SIG-M5 treated with dmso at 0.1 percent for 504 hours (cell line): ENCODE data around the gene GGT6.
A peak's percentile ranks its signal among the peaks of the same experiment; 100 is the strongest.
"Not testable (repeated sequence)": the region's sequence is repeated elsewhere in the genome, so short reads cannot be mapped to it uniquely, and the experiment has no call there.

ENCODE experiments used
- DNase-seq: peaks from one replicate; lab custom pipeline; 2025; ENCODE audit not compliant: unreplicated experiment; lab: John Stamatoyannopoulos, UW

GGT6 gene, protein sequence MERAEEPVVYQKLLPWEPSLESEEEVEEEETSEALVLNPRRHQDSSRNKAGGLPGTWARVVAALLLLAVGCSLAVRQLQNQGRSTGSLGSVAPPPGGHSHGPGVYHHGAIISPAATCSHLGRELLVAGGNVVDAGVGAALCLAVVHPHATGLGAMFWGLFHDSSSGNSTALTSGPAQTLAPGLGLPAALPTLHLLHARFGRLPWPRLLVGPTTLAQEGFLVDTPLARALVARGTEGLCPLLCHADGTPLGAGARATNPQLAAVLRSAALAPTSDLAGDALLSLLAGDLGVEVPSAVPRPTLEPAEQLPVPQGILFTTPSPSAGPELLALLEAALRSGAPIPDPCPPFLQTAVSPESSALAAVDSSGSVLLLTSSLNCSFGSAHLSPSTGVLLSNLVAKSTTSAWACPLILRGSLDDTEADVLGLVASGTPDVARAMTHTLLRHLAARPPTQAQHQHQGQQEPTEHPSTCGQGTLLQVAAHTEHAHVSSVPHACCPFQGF

DNA sequence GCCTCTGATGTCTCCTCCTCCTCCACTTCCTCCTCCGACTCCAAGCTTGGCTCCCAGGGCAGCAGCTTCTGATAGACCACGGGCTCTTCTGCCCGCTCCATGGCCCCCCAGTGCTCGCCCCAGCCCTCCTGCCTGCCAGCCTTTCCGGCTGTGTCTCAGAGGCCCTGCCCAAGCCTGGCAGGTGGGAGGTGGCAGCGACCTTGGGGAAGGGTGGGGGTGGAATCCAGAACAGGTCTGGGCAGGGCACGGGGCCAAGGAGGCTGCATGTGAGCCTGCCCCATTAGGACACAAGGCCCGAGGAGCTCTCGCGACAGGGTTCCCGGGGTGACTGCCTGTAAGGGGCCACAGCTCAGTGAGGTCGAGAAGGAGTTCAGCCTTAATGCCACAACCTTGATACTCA lies at the start of gene GGT6:
GGT6 (minus strand) TSS at position 157 of the 400 bp plus-strand sequence; CDS start at position 101, 56 bp downstream.
- DNase-seq, result no peak

DNA sequence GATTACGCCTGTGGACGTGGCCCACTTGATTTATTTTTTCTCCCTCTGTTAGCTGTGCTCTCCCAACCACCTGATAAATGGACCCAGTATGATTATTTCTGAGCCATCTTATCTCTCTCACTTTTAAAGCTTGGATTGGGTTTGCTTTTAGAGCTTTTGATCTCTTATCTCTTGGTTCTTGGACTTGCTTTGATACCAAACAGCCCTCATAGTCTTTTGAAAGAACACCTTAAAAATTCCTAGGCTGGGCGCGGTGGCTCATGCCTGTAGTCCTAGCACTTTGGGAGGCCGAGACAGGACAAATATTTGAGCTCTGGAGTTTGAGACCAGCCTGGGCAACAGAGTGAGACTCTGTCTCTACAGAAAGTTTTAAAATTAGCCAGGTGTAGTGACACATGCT lies 49.8 kb upstream of the GGT6 start:
- no peak for DNase-seq

DNA sequence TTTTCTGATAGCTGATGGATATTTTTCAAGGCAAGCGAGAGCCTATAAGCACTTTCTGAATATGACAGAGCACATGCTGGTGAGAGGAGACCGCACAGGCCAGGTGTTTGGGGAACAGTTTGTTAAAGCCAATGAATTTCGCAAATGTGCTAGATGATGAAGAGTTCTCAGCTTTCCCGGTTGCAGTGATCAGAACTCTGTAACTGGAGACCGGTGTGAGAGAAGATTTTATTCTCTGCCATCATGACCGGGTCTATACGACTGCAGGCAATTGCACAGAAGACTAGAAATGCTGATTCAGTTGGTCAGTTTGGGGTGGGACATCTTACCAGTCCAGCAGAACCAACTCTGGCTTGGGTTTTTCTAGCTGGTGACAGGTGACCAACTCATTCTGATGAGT lies 49.4 kb upstream of the GGT6 start:
- DNase-seq, result no peak

DNA sequence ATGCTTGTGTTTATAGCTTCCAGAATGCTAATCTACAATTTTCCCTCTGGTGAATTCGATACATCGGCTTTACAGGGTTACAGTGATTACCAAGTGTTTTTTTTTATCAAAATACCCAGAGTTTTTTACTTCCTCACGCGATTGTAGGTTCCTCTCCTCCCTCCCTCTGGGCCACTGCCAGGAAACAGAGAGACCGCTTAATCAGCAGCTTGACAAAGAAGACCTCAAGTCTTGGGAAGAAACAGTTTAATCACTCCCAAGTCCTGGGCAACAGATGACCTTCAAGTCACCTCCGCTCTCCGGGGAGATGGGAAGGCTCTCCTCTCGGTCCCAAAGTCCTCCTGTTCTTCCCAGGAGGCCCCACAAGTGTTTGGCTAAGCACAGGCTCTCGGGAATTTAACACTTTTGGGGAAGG lies 47.4 kb upstream of the GGT6 start:
- DNase-seq, result peak; percentile 27

DNA sequence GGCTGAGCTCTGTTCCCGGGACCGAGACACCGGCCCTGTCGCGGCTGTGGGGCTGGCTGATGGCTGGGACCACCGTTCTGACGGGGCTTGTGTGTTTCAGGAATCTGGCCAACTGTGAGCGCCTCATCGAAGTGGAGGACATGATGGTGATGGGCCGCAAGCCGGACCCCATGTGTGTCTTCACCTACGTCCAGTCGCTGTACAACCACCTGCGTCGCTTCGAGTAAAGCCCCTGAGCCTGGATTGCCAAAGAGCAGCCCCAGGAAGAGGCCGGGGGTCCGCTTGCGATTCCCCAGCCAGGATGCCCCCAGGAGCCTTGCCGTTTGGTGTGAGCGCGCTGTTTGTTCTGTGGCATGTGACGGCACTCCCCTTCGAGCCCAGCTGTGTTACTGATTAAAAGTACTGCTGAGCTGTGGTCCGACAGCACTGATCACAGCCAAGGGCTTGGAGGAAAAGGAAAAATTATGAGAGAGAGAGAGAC lies 46.9 kb upstream of the GGT6 start:
- DNase-seq, result no peak

DNA sequence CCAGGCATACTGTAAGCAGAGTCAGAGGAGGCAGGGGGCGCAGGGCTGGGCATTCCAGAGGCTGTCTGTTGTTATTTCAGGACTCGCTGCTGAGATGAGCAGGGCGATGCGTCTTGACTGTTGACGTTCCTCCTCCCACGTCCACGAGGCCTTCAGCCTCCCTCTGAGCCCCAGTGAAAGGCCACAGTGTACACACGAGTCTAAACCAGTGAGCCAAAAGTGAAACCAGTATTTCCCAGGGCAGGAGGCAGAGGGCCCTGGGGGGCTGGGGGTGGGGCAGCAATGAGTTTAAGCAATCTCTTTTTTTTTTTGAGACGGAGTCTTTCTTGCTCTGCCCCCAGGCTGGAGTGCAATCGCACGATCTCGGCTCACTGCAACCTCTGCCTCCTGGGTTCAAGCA lies 45.4 kb upstream of the GGT6 start:
- peak; percentile 52 for DNase-seq

DNA sequence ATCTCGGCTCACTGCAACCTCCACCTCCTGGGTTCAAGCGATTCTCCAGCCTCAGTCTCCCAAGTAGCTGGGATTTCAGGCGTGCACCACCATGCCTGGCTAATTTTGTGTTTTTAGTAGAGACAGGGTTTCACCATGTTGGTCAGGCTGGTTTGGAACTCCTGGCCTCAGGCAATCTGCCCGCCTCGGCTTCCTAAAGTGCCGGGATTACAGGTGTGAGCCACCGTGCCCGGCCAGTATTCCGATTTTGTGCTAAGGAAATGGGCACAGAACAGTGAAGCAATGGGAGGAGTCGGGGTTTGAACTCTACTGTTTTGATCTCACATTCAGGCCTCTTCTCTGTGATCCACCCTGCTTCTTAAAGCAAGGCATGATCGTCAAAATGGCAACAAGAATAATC lies 44.4 kb upstream of the GGT6 start:
- not testable (repeated sequence) for DNase-seq

DNA sequence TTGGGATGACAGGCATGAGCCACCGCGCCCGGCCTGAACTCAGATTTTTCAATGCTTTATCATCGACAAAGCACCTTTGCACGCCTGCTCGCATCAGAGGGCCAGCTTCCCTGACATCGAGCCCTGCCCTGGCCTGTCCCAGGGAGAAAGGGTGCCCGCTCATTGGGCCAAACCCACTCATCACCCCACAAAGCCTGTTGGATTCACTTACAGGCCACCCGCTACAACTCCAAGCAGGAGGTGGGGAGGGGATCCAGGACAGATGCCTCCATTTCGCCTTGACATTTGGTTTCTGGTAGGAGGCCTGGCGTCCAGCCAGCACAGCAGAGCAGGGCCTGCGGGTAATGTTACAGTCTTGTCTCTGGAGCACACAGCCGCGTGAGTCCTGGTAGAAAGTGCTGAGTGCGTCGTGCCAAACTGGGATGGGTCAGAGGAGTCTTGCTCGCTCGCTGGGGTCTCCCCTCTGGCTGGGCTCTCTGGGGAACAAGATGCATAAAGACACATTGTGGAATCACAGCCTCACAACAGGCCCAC lies 43.8 kb upstream of the GGT6 start:
- DNase-seq, result no peak

DNA sequence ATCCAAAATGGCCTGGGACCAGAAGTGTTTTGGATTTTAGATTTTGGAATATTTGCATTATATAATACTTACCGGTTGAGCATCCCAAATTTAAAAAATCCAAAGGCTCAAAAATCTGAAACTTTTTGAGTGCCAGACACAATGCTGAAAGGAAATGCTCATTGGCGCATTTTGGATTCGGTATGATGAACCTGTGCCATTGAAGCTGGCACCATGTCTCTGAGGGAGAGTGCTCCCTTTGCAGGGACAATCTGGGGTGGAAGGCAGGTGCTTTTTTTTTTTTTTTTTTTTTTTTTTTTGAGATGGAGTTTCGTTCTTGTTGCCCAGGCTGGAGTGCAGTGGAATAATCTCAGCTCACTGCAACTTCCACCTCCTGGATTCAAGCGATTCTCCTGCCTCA lies 41.7 kb upstream of the GGT6 start:
- no peak for DNase-seq

DNA sequence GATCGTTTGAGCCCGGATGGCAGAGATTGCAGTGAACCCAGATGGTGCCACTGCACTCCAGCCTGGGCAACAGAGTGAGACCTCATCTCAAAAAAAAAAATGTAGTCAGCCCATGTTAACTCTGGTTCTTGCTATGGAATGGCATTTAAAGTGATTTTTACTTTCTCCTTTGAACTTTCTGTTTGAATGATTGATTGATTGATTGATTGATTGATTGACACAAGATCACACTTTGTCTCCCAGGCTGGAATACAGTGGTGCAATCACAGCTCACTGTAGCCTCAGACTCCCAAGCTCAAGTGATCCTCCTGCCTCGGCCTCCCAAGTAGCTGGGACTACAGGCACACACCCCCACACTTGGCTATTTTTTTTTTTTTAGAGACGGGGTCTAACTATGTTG lies 40.9 kb upstream of the GGT6 start:
- DNase-seq, result no peak

DNA sequence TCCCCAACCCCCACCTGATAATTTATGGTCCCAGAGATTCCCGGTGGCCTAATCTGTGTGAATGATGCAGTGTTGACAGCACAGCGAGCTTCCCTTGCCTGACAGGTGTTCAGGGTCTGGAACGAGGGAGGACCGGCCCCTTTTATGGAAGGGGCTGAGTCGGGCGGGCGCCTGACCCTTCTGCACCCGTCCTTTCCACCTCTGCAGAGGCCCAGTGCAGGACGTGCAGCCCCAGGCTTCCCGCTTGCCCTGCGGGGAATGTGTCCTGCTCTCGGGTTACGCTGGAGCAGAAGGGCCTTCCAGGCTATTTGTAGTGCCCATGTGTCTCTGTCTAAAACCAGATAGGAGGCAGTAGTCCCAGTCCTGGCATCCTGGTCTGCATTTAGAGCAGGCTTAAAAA lies 40.2 kb upstream of the GGT6 start:
- no peak for DNase-seq

DNA sequence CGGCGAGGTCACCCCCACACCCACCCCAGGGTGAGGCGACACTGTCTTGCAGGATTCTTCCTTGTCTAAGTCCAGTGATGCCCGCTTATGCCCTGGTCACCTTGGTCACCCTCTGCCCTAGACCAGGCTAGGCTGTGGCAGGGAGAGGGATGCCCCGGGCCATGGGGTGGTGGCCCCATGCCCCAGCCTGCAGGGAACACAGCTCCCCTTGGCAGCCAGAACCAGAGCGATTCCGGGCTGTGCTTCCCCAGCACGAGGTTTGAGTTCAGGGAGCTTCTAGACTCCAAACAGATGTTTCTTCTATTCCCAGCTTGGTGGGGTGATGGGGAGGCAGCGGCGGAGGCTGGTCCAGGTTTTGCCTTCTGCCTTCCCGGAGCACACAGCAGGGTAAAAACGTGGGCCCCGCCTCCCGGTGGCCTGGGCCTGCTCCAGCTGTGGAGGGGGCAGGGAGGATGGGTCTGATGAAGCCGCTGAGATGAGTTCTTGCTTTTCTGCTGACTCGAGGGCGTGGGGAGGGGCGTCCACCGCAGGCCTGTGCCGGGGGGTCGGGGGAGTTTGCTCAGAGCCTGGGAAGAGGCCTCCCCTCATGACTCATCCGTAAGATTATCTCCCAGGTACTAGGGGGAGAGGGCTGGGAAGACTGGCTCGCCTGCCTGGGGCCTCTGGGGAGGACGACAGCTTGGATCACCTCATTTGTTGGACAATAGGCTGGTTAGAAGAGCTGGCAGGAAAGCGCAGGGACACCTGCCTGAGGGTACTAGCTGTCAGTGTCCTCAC lies 39.3 kb upstream of the GGT6 start:
- no peak for DNase-seq

DNA sequence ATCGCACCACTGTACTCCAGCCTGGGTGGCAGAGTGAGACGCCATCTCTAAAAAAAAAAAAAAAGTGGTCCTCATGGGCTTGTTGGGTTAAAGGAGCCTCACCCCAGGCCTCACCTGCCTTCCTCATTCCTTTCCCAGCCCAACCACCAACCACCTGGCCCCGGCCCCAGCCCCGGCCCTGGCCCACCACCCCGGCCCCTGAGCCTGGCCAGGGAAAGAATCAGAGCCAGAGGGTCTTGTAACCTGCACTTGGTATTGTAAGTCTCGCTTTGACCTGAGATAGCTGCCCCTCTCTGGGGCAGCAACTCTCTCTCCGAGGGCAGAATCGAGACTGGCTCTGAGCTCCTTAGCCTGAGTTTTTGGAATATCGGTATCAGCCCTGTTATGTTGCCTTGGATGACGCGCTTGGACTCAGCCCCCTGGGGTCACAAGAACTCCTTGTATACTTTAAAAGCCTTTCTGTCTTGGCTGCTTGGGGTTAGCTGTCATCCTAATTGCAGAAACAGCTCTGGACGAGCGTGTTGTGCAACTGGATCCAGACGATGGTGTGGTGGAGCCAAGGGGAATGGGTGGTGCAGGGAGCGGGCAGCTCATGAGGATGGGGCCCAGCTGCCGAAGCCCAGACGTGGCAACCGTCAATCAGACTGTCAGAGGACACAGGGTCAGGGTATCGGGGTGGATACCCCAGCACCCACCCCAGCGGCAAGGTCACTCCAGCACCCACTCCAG lies 38.6 kb upstream of the GGT6 start:
- no peak for DNase-seq

DNA sequence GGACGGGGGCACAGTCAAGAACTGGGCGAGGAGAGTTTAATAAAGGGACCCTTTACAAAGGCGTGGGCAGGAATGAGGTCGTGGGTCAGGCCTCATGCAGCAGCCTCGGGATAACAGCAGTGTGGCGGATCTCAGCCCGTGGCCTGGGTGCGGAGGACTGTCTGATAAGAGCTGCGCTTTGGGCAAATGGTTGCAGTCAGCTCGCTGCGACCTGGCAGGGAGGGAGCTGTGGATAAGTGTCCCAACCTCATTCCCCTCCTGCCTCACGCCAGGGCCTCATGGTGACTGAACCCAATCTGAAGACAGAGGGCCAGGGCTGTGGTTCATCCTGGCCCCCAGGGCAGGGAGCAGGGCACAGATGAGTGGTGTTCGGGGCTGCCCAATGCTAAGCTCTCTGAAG lies 37.6 kb upstream of the GGT6 start:
- DNase-seq, result no peak

DNA sequence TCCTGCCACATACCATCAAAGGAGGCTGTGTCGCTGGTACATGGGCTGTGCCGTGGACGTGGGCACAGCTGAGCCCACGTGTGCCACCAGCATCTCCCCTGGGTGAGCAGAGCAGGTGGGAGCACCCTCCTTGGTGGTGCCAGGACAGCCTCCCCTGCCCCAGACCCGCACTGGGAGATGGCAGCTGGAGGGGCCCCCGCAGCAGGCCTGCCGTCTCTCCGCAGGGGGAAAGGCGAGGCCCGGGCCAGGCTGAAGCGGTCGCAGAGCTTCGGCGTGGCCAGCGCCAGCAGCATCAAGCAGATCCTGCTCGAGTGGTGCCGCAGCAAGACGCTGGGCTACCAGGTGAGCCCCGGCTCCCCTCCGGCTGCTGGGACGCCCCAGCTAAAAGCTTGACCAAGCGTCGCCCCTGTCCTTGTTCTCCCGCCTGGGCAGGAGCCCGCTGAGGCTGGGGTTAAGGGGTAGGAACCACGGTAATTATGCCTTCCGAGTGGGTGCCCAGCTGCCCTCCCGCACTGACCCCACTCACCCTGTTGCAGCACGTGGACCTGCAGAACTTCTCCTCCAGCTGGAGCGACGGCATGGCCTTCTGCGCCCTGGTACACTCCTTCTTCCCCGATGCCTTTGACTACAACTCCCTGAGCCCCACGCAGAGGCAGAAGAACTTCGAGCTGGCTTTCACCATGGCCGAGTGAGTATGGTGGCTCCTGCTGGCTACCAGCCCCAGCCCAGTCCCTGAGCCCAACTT lies 36.4 kb upstream of the GGT6 start:
- DNase-seq, result no peak

DNA sequence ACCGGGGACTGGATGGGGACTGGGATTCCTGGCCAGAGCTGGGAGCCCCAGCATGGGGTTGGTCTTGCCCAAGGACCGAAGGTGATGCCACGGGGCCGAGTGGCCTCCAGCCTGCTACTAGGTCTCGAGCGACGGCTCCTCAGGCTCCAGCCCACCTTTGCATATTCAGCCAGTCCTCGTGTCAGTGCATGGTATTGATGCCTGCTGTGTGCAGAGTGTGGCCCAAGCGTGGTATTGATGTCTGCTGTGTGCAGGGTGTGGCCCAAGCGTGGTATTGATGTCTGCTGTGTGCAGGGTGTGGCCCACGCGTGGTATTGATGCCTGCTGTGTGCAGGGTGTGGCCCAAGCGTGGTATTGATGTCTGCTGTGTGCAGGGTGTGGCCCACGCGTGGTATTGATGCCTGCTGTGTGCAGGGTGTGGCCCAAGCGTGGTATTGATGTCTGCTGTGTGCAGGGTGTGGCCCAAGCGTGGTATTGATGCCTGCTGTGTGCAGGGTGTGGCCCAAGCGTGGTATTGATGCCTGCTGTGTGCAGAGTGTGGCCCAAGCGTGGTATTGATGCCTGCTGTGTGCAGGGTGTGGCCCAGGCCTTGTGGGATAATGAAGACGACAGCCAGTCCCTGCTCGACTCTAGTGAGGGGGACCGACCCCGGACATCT lies 35.4 kb upstream of the GGT6 start:
- not testable (repeated sequence) for DNase-seq

DNA sequence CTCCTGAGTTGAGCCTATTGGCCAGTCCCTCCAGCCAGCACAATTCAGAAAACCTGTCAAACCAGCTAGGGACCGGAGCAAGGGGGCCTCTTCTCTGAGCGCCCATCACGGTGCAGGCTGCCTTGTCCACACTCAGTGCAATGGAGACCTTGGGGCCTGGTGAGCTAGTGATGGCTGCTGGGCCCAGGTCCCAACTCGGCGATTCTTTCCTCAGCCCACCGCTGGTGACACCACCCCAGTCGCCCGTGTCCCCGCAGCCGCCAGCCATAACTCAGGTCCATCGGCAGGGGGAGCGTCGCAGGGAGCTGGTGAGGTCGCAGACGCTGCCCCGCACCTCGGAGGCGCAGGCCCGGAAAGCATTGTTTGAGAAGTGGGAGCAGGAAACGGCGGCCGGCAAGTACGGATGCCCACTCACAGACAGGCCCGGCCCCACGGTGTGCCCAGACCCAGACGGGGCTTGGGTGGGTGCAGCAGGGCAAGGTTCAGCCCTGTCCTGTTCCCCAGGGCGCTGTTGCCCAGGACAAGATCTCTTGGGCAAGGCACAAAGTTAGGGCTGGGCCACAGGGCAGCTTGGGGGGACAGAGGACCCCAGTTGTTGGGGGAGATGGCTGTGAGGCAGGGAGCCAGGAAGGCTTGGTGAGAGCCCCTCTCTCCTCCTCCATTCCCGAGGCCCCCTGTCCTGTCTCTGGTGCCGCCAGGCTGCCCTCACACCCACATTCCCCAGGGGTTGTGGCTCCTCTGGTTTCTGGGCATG lies 34.7 kb upstream of the GGT6 start:
- DNase-seq, result peak; percentile 10

DNA sequence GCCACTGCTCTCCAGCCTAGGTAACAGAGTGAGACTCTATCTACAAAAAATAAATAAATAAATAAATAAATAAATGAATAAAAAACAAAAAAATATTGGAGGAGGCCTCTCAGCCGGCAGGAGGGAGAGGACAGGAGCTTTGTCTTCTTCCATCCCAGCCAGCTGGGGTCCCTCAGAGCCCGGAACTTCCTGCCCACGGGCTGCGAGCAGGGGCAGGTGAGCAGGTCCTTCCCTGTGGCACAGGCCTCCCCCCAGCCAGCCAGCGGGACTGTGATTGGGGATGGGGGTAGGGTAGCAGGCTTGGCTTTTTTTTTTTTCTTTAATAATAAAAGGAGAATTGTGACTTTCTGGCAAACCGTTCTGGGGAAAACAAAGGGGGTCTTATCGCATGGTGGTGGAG lies 34.0 kb upstream of the GGT6 start:
- no peak for DNase-seq

DNA sequence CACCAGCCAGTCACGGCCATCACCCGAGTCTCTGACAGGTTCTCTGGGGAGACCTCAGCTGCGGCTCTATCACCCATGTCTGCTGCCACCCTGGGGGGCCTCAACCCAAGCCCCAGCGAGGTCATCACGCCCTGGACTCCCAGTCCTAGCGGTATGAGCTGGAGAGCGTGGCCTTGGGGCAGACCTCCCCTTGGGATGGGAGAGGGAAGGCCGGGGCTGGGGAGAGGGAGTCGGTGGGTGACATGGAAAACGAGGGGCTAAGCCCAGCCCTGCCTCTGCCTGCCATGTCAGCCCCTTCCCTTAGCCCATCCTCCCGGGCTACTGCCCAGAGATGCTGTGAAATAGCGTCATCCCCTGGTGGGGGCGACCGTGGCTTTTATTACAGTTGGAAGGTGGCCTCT lies 32.6 kb upstream of the GGT6 start:
- DNase-seq, result no peak
